Neural progenitor cell (in vitro differentiated cells): ENCODE results near the gene C19orf12. TPM values are rescaled to one million over a fixed set of nuclear protein-coding genes. Genes with fewer than 3 reads are reported as not detected.

Source experiments
- DNase-seq: peaks from one replicate; pipeline ENCODE4 v3.0.0-alpha.2; 2016; ENCODE audit warnings: low spot score
- H2AFZ ChIP-seq: fragments of 200-600 bp; sonication (generic); replicated peaks from 2 replicates; pipeline ENCODE4 v1.6.1; 2016; ENCODE audit warnings: antibody characterized with exemption
- H3F3A ChIP-seq: fragments of 200-600 bp; sonication (generic); 2 replicates; pipeline ENCODE4 v1.6.1; 2016; ENCODE audit warnings: antibody characterized with exemption, low read depth
- H3K27ac ChIP-seq: fragments of 200-600 bp; sonication (generic); 2 replicates; pipeline ENCODE4 v1.5.1; 2016; ENCODE audit warnings: mild to moderate bottlenecking
- H3K27me3 ChIP-seq: fragments of 200-600 bp; sonication (generic); 2 replicates; pipeline ENCODE4 v1.6.1; 2016; ENCODE audit warnings: mild to moderate bottlenecking, moderate library complexity
- H3K36me3 ChIP-seq: fragments of 200-600 bp; sonication (generic); 2 replicates; pipeline ENCODE4 v1.5.1; 2016
- H3K4me1 ChIP-seq: fragments of 200-600 bp; sonication (generic); 2 replicates; pipeline ENCODE4 v1.6.1; 2016; ENCODE audit warnings: mixed run types
- H3K4me2 ChIP-seq: fragments of 200-600 bp; sonication (generic); 2 replicates; pipeline ENCODE4 v1.6.1; 2016
- H3K4me3 ChIP-seq: fragments of 200-600 bp; sonication (generic); 2 replicates; pipeline ENCODE4 v1.5.1; 2016
- H3K79me2 ChIP-seq: fragments of 200-600 bp; sonication (generic); 2 replicates; pipeline ENCODE4 v1.6.1; 2016; ENCODE audit warnings: low read depth
- H3K9ac ChIP-seq: fragments of 200-600 bp; sonication (generic); 2 replicates; pipeline ENCODE4 v1.6.1; 2016
- H3K9me3 ChIP-seq: fragments of 200-600 bp; sonication (generic); 2 replicates; pipeline ENCODE4 v1.5.1; 2016; ENCODE audit warnings: low read depth
- H4K20me1 ChIP-seq: fragments of 200-600 bp; sonication (generic); 2 replicates; pipeline ENCODE4 v1.6.1; 2016; ENCODE audit warnings: low read depth
- H3K27ac Mint-ChIP-seq: 3 replicates; pipeline ENCODE4 v1.8.0; 2021; ENCODE audit warnings: mixed read lengths
- H3K27me3 Mint-ChIP-seq: 2 replicates; pipeline ENCODE4 v1.8.0; 2022; ENCODE audit warnings: low read depth, mild to moderate bottlenecking, inconsistent platforms, moderate library complexity, mixed read lengths; ENCODE audit not compliant: insufficient read depth
- H3K36me3 Mint-ChIP-seq: 3 replicates; pipeline ENCODE4 v1.8.0; 2021; ENCODE audit warnings: mixed read lengths
- H3K4me1 Mint-ChIP-seq: 3 replicates; pipeline ENCODE4 v1.8.0; 2021; ENCODE audit warnings: mixed read lengths
- H3K4me3 Mint-ChIP-seq: 3 replicates; pipeline ENCODE4 v1.8.0; 2021; ENCODE audit warnings: mild to moderate bottlenecking, moderate library complexity, mixed read lengths
- H3K9me3 Mint-ChIP-seq: 3 replicates; pipeline ENCODE4 v1.8.0; 2020; ENCODE audit warnings: mixed read lengths
- CTCF ChIP-seq: fragments of 200-600 bp; sonication (generic); IDR thresholded peaks from 2 replicates; pipeline ENCODE4 v1.5.1; 2017; ENCODE audit warnings: antibody characterized with exemption, mild to moderate bottlenecking
- EZH2 ChIP-seq: fragments of 200-600 bp; sonication (generic); IDR thresholded peaks from 2 replicates; pipeline ENCODE4 v1.6.1; 2017; ENCODE audit warnings: antibody characterized with exemption, mild to moderate bottlenecking, moderate library complexity
- EZH2phosphoT487 ChIP-seq: fragments of 200-600 bp; sonication (generic); IDR thresholded peaks from 2 replicates; pipeline ENCODE4 v1.6.1; 2017; ENCODE audit warnings: antibody characterized with exemption
- total RNA-seq: library from RNA; depleted of rRNA; stranded (reverse); fragments of >200 nt; gene quantifications from 2 replicates; pipeline ENCODE4 v1.2.3, GENCODE V29; 2015; ENCODE audit warnings: low replicate concordance

C19orf12 gene
- total RNA-seq, 1 donor from 2014 or later = 28.2 TPM

- Histone ChIP-seq H3K9me3 (no peaks in the 10 kb centered on the region), H3K79me2 (no peaks in the 10 kb centered on the region), H3K4me3 (no peak overlapping the region), H3F3A (no peaks in the 10 kb centered on the region), H3K27me3 (no peaks in the 10 kb centered on the region), H3K4me2 (no peak overlapping the region), H2AFZ (no peak overlapping the region), H3K27ac (no peak overlapping the region), H3K36me3 (no peaks in the 10 kb centered on the region), H4K20me1 (no peaks in the 10 kb centered on the region), H3K9ac (no peak overlapping the region), H3K4me1 (no peaks in the 10 kb centered on the region)
- H3K4me1 Mint-ChIP-seq = no peaks in the 10 kb centered on the region
- TF ChIP-seq CTCF = no peak
- no peak for TF ChIP-seq EZH2phosphoT487
- TF ChIP-seq EZH2 = no peak
- H3K9me3 Mint-ChIP-seq = no peaks in the 10 kb centered on the region
- H3K36me3 Mint-ChIP-seq = no peaks in the 10 kb centered on the region
- H3K27me3 Mint-ChIP-seq = peaks cover 5% of the 10 kb centered on the region
- no peak for DNase-seq
- no peak overlapping the region for H3K27ac Mint-ChIP-seq
- no peak overlapping the region for H3K4me3 Mint-ChIP-seq
Observed at GRCh38 chr19:29752450-29753025, 37.5 kb upstream of the C19orf12 start.

GRCh38 chr19:29751932-29752331, 36.9 kb upstream of the C19orf12 start:
- TF ChIP-seq CTCF (no peak), EZH2phosphoT487 (no peak), EZH2 (no peak)
- Mint-ChIP-seq H3K36me3 (no peaks in the 10 kb centered on the region), H3K27ac (no peak overlapping the region), H3K4me3 (no peak overlapping the region), H3K4me1 (no peaks in the 10 kb centered on the region), H3K9me3 (no peaks in the 10 kb centered on the region), H3K27me3 (peaks cover 5% of the 10 kb centered on the region)
- Histone ChIP-seq H2AFZ (no peak overlapping the region), H3K27me3 (no peaks in the 10 kb centered on the region), H3K79me2 (no peaks in the 10 kb centered on the region), H3K4me2 (no peak overlapping the region), H3K4me1 (no peaks in the 10 kb centered on the region), H3K27ac (no peak overlapping the region), H3F3A (no peaks in the 10 kb centered on the region), H4K20me1 (no peaks in the 10 kb centered on the region), H3K4me3 (no peak overlapping the region), H3K9me3 (no peaks in the 10 kb centered on the region), H3K9ac (no peak overlapping the region), H3K36me3 (no peaks in the 10 kb centered on the region)
- no peak for DNase-seq

GRCh38 chr19:29750001-29750400, 34.9 kb upstream of the C19orf12 start:
- no peak overlapping the region for H3K9ac ChIP-seq
- H3K4me2 ChIP-seq = no peak overlapping the region
- Mint-ChIP-seq H3K27me3 (peaks cover 5% of the 10 kb centered on the region), H3K4me3 (no peak overlapping the region), H3K27ac (no peak overlapping the region), H3K9me3 (no peaks in the 10 kb centered on the region), H3K36me3 (no peaks in the 10 kb centered on the region), H3K4me1 (no peaks in the 10 kb centered on the region)
- H2AFZ ChIP-seq = no peak overlapping the region
- no peak for DNase-seq
- no peaks in the 10 kb centered on the region for H3F3A ChIP-seq
- H3K9me3 ChIP-seq = no peaks in the 10 kb centered on the region
- TF ChIP-seq EZH2phosphoT487 (no peak), EZH2 (no peak), CTCF (no peak)
- H3K27ac ChIP-seq = no peak overlapping the region
- no peaks in the 10 kb centered on the region for H4K20me1 ChIP-seq
- H3K27me3 ChIP-seq = no peaks in the 10 kb centered on the region
- H3K4me1 ChIP-seq = no peaks in the 10 kb centered on the region
- no peaks in the 10 kb centered on the region for H3K36me3 ChIP-seq
- no peaks in the 10 kb centered on the region for H3K79me2 ChIP-seq
- no peak overlapping the region for H3K4me3 ChIP-seq
